Uterus (tissue), 2 donors: ENCODE results near the gene HOXB5.

Experiments used
- POLR2A ChIP-seq, 2 donors: fragments of 450-650 bp; IDR thresholded peaks; one replicate each; pipeline ENCODE4 v1.6.1; 2016; ENCODE audit warnings: antibody characterized with exemption in 2 of 2, mild to moderate bottlenecking in 1 of 2, moderate library complexity in 1 of 2
- TF ChIP-seq, protein P1 (sequence below), 4 experiments: fragments of 200-600 bp in 2 of 4; fragments of 450-650 bp in 2 of 4; sonication (generic) in 2 of 4; IDR thresholded peaks; one replicate each; pipeline ENCODE4 v1.5.1; 2016 to 2019; ENCODE audit warnings: antibody characterized with exemption in 4 of 4, mild to moderate bottlenecking in 2 of 4, moderate library complexity in 1 of 4

DNA sequence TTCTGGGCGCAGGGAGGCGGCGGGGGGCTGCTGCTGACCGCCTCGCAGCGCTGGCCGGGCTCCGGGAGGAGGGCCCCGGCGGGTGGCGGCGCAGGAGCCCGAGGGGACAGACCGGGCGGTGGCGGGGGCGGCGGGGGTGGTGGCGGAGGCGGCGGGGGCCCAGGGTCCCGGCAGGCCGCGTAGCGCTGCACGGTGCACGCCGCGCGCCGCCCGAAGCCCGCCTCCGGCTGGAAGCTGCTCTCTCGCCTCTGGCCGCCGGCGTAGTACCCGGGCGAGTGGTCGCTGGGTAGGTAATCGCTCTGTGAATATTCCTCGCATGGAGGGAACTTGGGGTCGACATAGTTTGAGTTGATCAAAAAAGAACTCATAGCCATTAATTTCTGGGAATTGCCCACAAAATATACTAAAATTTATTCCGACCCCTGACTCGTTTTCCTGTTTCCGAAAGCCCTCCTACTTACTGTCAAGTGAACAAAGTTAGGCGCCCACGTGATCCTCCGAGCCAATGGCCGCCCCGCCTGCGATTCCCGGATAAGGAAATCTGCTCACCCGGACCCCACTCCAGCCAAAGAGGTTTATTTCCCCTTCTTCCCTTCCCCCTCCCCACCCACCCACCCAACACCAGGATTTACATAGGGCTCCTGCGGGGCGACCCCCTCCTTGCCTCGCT lies 15.5 kb downstream of the HOXB5 start, which contains the start of gene HOXB4:
- TF ChIP-seq, protein P1, sequence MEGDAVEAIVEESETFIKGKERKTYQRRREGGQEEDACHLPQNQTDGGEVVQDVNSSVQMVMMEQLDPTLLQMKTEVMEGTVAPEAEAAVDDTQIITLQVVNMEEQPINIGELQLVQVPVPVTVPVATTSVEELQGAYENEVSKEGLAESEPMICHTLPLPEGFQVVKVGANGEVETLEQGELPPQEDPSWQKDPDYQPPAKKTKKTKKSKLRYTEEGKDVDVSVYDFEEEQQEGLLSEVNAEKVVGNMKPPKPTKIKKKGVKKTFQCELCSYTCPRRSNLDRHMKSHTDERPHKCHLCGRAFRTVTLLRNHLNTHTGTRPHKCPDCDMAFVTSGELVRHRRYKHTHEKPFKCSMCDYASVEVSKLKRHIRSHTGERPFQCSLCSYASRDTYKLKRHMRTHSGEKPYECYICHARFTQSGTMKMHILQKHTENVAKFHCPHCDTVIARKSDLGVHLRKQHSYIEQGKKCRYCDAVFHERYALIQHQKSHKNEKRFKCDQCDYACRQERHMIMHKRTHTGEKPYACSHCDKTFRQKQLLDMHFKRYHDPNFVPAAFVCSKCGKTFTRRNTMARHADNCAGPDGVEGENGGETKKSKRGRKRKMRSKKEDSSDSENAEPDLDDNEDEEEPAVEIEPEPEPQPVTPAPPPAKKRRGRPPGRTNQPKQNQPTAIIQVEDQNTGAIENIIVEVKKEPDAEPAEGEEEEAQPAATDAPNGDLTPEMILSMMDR (IDR thresholded peaks at IDR 0.05): no peak
- TF ChIP-seq POLR2A (IDR thresholded peaks at IDR 0.05): no peak
